HepG2 (cell line): ENCODE data around the gene COMMD10.

Experiments used
- CERS6 ChIP-seq: sonication (generic); formaldehyde crosslinking; IDR thresholded peaks from 2 replicates; pipeline ENCODE4 v1.5.0; 2020; ENCODE audit warnings: missing genetic modification reagents
- GLI4 ChIP-seq: sonication (generic); formaldehyde crosslinking; IDR thresholded peaks from 2 replicates; pipeline ENCODE4 v1.5.1; 2020; ENCODE audit warnings: missing genetic modification reagents, mild to moderate bottlenecking, moderate library complexity, borderline replicate concordance
- TCF7L2 ChIP-seq: IDR thresholded peaks from 2 replicates; pipeline ENCODE4 v1.6.1; 2011; ENCODE audit warnings: mild to moderate bottlenecking, low read depth, low read length, moderate library complexity

GRCh38 chr5:116231288-116231687 lies 146.5 kb downstream of the COMMD10 start:
- no peak for TF ChIP-seq CERS6
- TF ChIP-seq TCF7L2: peak; percentile 48; the same call in 1 of the 2 replicates
- TF ChIP-seq GLI4: no peak
